Right lobe of liver (tissue), 4 donors: ENCODE measurements around the gene GULP1.

Source experiments
- POLR2A ChIP-seq: fragments of 450-650 bp; IDR thresholded peaks from one replicate; pipeline ENCODE4 v1.6.1; 2017; ENCODE audit warnings: antibody characterized with exemption, mild to moderate bottlenecking
- TF ChIP-seq, protein P1 (sequence below), 4 donors: fragments of 200-600 bp in 3 of 4; fragments of 450-650 bp in 1 of 4; IDR thresholded peaks; one replicate each; pipeline versions ENCODE4 v1.5.1 to v1.8.0; 2016 to 2022; ENCODE audit warnings: antibody characterized with exemption in 4 of 4, mild to moderate bottlenecking in 2 of 4
- donor health status: DM: no; HTN: no; CAD: no.
- donor health status: DM: no; HTN: no; CAD: no.
- donor health status: DM: no; HTN: yes; CAD: no.

DNA sequence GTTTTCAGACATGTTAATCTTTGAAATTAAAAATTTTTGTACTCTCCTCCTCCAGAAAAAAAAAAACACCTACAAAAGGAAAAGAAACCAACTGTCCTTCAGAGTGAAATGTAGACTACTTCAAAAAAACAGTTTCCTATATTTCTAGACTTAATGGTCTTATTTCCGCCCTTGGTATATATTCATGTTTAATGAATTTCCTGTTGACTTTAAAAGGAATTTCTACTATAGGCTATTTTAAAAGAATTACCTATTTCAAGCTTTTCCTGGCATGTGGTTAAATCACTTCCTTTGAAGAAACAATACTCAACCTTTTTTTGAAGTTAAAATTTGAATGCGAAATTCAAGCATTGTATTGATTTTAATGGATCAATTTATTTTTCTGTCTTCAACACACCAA, 29.2 kb downstream of the GULP1 start:
- TF ChIP-seq POLR2A, result no peak
- TF ChIP-seq, protein P1, sequence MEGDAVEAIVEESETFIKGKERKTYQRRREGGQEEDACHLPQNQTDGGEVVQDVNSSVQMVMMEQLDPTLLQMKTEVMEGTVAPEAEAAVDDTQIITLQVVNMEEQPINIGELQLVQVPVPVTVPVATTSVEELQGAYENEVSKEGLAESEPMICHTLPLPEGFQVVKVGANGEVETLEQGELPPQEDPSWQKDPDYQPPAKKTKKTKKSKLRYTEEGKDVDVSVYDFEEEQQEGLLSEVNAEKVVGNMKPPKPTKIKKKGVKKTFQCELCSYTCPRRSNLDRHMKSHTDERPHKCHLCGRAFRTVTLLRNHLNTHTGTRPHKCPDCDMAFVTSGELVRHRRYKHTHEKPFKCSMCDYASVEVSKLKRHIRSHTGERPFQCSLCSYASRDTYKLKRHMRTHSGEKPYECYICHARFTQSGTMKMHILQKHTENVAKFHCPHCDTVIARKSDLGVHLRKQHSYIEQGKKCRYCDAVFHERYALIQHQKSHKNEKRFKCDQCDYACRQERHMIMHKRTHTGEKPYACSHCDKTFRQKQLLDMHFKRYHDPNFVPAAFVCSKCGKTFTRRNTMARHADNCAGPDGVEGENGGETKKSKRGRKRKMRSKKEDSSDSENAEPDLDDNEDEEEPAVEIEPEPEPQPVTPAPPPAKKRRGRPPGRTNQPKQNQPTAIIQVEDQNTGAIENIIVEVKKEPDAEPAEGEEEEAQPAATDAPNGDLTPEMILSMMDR (IDR thresholded peaks at IDR 0.05), result no peak
